ENCODE results near the gene PGAM1. TPM values are rescaled to one million over a fixed set of nuclear protein-coding genes. Genes with fewer than 3 reads are reported as not detected.

The PGAM1 gene
- total and polyA plus RNA-seq, 2 of the 13 experiments (the other 11 are each of a cell fraction or from before 2014, with no cell fraction given), result 354 to 483 TPM

DNA sequence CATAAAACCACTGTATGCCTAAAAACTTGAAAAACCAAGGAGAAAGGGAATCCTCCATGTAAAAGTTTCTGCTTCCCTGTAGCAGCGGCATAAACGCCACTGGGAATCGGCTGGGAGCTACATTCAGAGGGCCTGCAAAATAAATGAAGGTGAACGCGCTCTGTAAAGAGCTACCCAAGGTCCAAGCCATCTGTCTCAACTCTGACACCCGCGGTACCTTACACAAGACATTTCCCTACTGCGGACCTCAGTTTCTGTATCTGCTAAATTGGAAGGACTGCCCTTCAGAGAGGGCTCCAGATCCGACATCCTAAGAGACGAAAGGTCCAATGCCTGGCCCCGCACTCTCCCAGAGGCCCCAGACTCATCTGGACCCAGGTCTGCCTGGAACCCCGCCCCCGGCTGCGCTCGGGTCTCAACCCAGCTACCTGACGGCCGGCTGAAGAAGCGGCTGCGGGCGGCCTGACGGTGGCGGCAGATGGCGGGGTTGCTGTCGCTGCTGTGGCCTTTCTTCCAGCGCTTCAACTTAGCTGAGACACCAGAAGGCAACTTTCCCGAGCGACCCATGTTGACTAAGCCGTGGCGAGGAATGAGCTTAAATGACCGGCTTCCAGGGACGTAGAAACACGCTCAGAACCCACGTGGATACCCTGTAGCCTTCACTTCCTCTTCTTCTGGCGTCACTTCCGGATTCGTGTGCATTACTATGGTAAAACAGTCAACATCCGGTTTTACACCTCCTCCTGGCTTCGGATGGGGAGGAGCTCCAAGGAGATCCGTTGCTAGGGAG is 25.1 kb upstream of the PGAM1 start, which contains the start of gene RRP12:
Gene RRP12, minus strand, starts transcription at position 676 of the 790 bp plus-strand sequence. Its CDS starts 109 bp downstream, at position 567.
- WGBS (ENCODE audit: low lambda C conversion rate), result 2% methylated on average over 15 of the region's 39 CpGs
- H3K9me3 ChIP-seq (ENCODE audit: low read length), result no peaks in the 10 kb centered on the region
- intact Hi-C loops (cut with micrococcal nuclease; ENCODE audit: unreplicated experiment) (loop anchor here (5.0 kb wide), 1 partner anchor 109 kb away; the partner anchor contains the start of gene ARHGAP19), in situ Hi-C loops (cut with HindIII; ENCODE audit: extremely low pct_ligation_motif_present, low pct_unique_long_range_greater_than_20kb) (no loop called here)
- peaks cover 12% of the 10 kb centered on the region for H3K79me2 ChIP-seq (ENCODE audit: insufficient read depth, low read length)
- H2AFZ ChIP-seq (ENCODE audit: low read length), result peak within 1 kb of the TSS; percentile 82
- TSS peak; percentile 94 for BruUV-seq (replicated peaks)
- peak within 1 kb of the TSS; percentile 83 for H3K27ac ChIP-seq (ENCODE audit: extremely low read length, insufficient read depth, low read length)
- POLR2A ChIA-PET, result interaction anchor here (0.9 to 2.2 kb wide), 18 partner anchors 10 to 287 kb away, joined by 3 to 13 read pairs (median 5); partner anchors contain the start of genes ARHGAP19, AVPI1 and PGAM1
- peak within 1 kb of the TSS; percentile 88 for H3K4me2 ChIP-seq (ENCODE audit: low read depth, low read length)
- DNase-seq (ENCODE audit: low spot score) (peak; percentile 99), FAIRE-seq (peak; percentile 96), ATAC-seq (peak; percentile 92)
- H3K36me3 ChIP-seq (replicated peaks in 1 of 2; ENCODE audit: control insufficient read depth in 1 of 2, insufficient read depth in 2 of 2, low read length in 2 of 2), result peaks cover 2 to 16% of the 10 kb centered on the region in 2 experiments; a peak in 4 of 5 replicates
- CTCF ChIA-PET (ENCODE audit: low intra/inter-chr PET ratio, low total read pairs), result no interaction called here
- no peaks in the 10 kb centered on the region for H4K20me1 ChIP-seq (ENCODE audit: insufficient read depth, low read length)
- H3K4me3 ChIP-seq (replicated peaks in 1 of 3; ENCODE audit: insufficient read depth in 1 of 3, low read depth in 2 of 3, low read length in 3 of 3), result peak within 1 kb of the TSS; percentile 72 to 92 (median 87)
- H3K4me1 ChIP-seq (ENCODE audit: insufficient read depth, low read length), result peaks cover 13% of the 10 kb centered on the region; the same call in 1 of the 2 replicates
- H3K27me3 ChIP-seq (ENCODE audit: control insufficient read depth in 1 of 2, insufficient read depth in 2 of 2, low read length in 2 of 2), result no peaks in the 10 kb centered on the region; a peak in 1 of 5 replicates
- H3K9ac ChIP-seq (ENCODE audit: insufficient read depth, low read depth, low read length), result peak within 1 kb of the TSS; percentile 85
- TF ChIP-seq, protein P1, sequence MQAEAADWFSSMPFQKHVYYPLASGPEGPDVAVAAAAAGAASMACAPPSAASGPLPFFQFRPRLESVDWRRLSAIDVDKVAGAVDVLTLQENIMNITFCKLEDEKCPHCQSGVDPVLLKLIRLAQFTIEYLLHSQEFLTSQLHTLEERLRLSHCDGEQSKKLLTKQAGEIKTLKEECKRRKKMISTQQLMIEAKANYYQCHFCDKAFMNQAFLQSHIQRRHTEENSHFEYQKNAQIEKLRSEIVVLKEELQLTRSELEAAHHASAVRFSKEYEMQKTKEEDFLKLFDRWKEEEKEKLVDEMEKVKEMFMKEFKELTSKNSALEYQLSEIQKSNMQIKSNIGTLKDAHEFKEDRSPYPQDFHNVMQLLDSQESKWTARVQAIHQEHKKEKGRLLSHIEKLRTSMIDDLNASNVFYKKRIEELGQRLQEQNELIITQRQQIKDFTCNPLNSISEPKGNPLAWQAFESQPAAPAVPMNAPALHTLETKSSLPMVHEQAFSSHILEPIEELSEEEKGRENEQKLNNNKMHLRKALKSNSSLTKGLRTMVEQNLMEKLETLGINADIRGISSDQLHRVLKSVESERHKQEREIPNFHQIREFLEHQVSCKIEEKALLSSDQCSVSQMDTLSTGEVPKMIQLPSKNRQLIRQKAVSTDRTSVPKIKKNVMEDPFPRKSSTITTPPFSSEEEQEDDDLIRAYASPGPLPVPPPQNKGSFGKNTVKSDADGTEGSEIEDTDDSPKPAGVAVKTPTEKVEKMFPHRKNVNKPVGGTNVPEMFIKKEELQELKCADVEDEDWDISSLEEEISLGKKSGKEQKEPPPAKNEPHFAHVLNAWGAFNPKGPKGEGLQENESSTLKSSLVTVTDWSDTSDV (CRISPR knock-in tag; IDR thresholded peaks at IDR 0.05), result no peak
- TF ChIP-seq ZNF484 (CRISPR knock-in tag; IDR thresholded peaks at IDR 0.05; ENCODE audit: borderline replicate concordance, low read depth) (0 out of 2 replicates have a peak, but pooled peaks have one; percentile 53), HMG20A (CRISPR knock-in tag; IDR thresholded peaks at IDR 0.05; ENCODE audit: borderline replicate concordance) (no peak), NFIC (IDR thresholded peaks at IDR 0.05; ENCODE audit: low read length) (no peak), MTF2 (CRISPR knock-in tag; IDR thresholded peaks at IDR 0.05; ENCODE audit: borderline replicate concordance) (no peak), RORA (CRISPR knock-in tag; IDR thresholded peaks at IDR 0.05) (no peak), ZMYM3 (CRISPR knock-in tag; IDR thresholded peaks at IDR 0.05) (no peak), ZNF124 (CRISPR knock-in tag; IDR thresholded peaks at IDR 0.05) (no peak), ZNF891 (CRISPR knock-in tag; IDR thresholded peaks at IDR 0.05) (no peak), DR1 (CRISPR knock-in tag; IDR thresholded peaks at IDR 0.05) (no peak), KDM2A (CRISPR knock-in tag; IDR thresholded peaks at IDR 0.05; ENCODE audit: borderline replicate concordance, low read depth) (no peak)
- TF ChIP-seq, protein P2, sequence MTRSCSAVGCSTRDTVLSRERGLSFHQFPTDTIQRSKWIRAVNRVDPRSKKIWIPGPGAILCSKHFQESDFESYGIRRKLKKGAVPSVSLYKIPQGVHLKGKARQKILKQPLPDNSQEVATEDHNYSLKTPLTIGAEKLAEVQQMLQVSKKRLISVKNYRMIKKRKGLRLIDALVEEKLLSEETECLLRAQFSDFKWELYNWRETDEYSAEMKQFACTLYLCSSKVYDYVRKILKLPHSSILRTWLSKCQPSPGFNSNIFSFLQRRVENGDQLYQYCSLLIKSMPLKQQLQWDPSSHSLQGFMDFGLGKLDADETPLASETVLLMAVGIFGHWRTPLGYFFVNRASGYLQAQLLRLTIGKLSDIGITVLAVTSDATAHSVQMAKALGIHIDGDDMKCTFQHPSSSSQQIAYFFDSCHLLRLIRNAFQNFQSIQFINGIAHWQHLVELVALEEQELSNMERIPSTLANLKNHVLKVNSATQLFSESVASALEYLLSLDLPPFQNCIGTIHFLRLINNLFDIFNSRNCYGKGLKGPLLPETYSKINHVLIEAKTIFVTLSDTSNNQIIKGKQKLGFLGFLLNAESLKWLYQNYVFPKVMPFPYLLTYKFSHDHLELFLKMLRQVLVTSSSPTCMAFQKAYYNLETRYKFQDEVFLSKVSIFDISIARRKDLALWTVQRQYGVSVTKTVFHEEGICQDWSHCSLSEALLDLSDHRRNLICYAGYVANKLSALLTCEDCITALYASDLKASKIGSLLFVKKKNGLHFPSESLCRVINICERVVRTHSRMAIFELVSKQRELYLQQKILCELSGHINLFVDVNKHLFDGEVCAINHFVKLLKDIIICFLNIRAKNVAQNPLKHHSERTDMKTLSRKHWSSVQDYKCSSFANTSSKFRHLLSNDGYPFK (CRISPR knock-in tag; IDR thresholded peaks at IDR 0.05; ENCODE audit: borderline replicate concordance), result peak; percentile 49; the same call in 1 of the 2 replicates
- TF ChIP-seq, protein P3, sequence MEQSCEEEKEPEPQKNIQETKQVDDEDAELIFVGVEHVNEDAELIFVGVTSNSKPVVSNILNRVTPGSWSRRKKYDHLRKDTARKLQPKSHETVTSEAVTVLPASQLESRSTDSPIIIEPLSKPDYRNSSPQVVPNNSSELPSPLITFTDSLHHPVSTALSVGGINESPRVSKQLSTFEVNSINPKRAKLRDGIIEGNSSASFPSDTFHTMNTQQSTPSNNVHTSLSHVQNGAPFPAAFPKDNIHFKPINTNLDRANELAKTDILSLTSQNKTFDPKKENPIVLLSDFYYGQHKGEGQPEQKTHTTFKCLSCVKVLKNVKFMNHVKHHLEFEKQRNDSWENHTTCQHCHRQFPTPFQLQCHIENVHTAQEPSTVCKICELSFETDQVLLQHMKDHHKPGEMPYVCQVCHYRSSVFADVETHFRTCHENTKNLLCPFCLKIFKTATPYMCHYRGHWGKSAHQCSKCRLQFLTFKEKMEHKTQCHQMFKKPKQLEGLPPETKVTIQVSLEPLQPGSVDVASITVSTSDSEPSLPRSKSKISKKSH (CRISPR knock-in tag; IDR thresholded peaks at IDR 0.05; ENCODE audit: borderline replicate concordance), result no peak

Measured in HepG2 (cell line).